ENCODE measurements around the gene WFDC1.

WFDC1 gene

GRCh38 chr16:84272740-84273320 lies 21.8 kb upstream of the WFDC1 start:
- DNase-seq (ENCODE audit: low read depth in 2 of 2) = no peak

- no peak for DNase-seq (ENCODE audit: low read depth in 2 of 2)
Measured at GRCh38 chr16:84274515-84274914, 20.2 kb upstream of the WFDC1 start.

GRCh38 chr16:84275585-84276151 lies 19.0 kb upstream of the WFDC1 start:
- no peak for DNase-seq (ENCODE audit: low read depth in 2 of 2)

- peak; percentile 63 to 77 for DNase-seq (ENCODE audit: low read depth in 2 of 2)
Measured at GRCh38 chr16:84277244-84277823, 17.3 kb upstream of the WFDC1 start.

GRCh38 chr16:84278333-84278732 lies 16.3 kb upstream of the WFDC1 start:
- DNase-seq (ENCODE audit: low read depth in 2 of 2) = no peak

GRCh38 chr16:84278968-84279367 lies 15.7 kb upstream of the WFDC1 start:
- DNase-seq (ENCODE audit: low read depth in 2 of 2) = no peak

- DNase-seq (ENCODE audit: low read depth in 2 of 2) = no peak
Measured at GRCh38 chr16:84279881-84280280, 14.8 kb upstream of the WFDC1 start.

- no peak for DNase-seq (ENCODE audit: low read depth in 2 of 2)
Measured at GRCh38 chr16:84281074-84281473, 13.6 kb upstream of the WFDC1 start.

GRCh38 chr16:84282533-84282932 lies 12.1 kb upstream of the WFDC1 start:
- no peak for DNase-seq (ENCODE audit: low read depth in 2 of 2)

GRCh38 chr16:84283314-84284153 lies 11.1 kb upstream of the WFDC1 start:
- no peak for DNase-seq (ENCODE audit: low read depth in 2 of 2)

GRCh38 chr16:84284154-84284722 lies 10.4 kb upstream of the WFDC1 start:
- no peak for DNase-seq (ENCODE audit: low read depth in 2 of 2)

- no peak for DNase-seq (ENCODE audit: low read depth in 2 of 2)
Measured at GRCh38 chr16:84286578-84287240, 8.0 kb upstream of the WFDC1 start.

GRCh38 chr16:84288902-84289301 lies 5.8 kb upstream of the WFDC1 start:
- DNase-seq (ENCODE audit: low read depth in 2 of 2) = no peak

- DNase-seq (ENCODE audit: low read depth in 2 of 2) = no peak
Measured at GRCh38 chr16:84291226-84291625, 3.5 kb upstream of the WFDC1 start.

- DNase-seq (ENCODE audit: low read depth in 2 of 2) = no peak
Measured at GRCh38 chr16:84292011-84292410, 2.7 kb upstream of the WFDC1 start.

GRCh38 chr16:84293406-84293805 lies 1.3 kb upstream of the WFDC1 start:
- no peak for DNase-seq (ENCODE audit: low read depth in 2 of 2)

- no peak for DNase-seq (ENCODE audit: low read depth in 2 of 2)
Measured at GRCh38 chr16:84294117-84294516, 561 bp upstream of the WFDC1 start.

- DNase-seq (ENCODE audit: low read depth in 2 of 2) = no peak
Measured at GRCh38 chr16:84295203-84295860, 654 bp downstream of the WFDC1 start.

- no peak for DNase-seq (ENCODE audit: low read depth in 2 of 2)
Measured at GRCh38 chr16:84298376-84298899, 3.8 kb downstream of the WFDC1 start.

GRCh38 chr16:84299734-84300440 lies 5.2 kb downstream of the WFDC1 start:
- DNase-seq (ENCODE audit: low read depth in 2 of 2) = no peak
